Central memory CD8-positive, alpha-beta T cell (primary cell): Measurements from ENCODE around the gene PAQR5.
"Not testable (repeated sequence)": the region's sequence is repeated elsewhere in the genome, so short reads cannot be mapped to it uniquely, and the experiment has no call there.

Source experiments
- ATAC-seq: fragments of 150-1000 bp; cut with Tn5 transposase; replicated peaks from 2 replicates; pipeline ENCODE4 v1.10.0; 2022; ENCODE audit warnings: mild to moderate bottlenecking, moderate FRiP score, moderate number of reproducible peaks; ENCODE audit not compliant: poor library complexity, severe bottlenecking; ENCODE audit errors: extremely low read depth
- DNase-seq, 2 donors: peaks; one replicate each; pipeline ENCODE4 v3.0.0; 2021; ENCODE audit warnings: low spot score in 2 of 2
- H3K27ac Mint-ChIP-seq: one replicate; pipeline ENCODE4 v1.8.0; 2022; ENCODE audit warnings: low read depth, mild to moderate bottlenecking, moderate library complexity, mixed read lengths
- H3K27me3 Mint-ChIP-seq: one replicate; pipeline ENCODE4 v1.8.0; 2022; ENCODE audit warnings: mixed read lengths
- H3K36me3 Mint-ChIP-seq: one replicate; pipeline ENCODE4 v1.8.0; 2022; ENCODE audit warnings: mild to moderate bottlenecking, moderate library complexity, mixed read lengths; ENCODE audit not compliant: insufficient read depth
- H3K4me1 Mint-ChIP-seq: one replicate; pipeline ENCODE4 v1.8.0; 2022; ENCODE audit warnings: mixed read lengths
- H3K4me3 Mint-ChIP-seq: one replicate; pipeline ENCODE4 v1.8.0; 2022; ENCODE audit warnings: mild to moderate bottlenecking, moderate library complexity, mixed read lengths
- H3K9me3 Mint-ChIP-seq: one replicate; pipeline ENCODE4 v1.8.0; 2022; ENCODE audit warnings: mixed read lengths

The PAQR5 gene

DNA sequence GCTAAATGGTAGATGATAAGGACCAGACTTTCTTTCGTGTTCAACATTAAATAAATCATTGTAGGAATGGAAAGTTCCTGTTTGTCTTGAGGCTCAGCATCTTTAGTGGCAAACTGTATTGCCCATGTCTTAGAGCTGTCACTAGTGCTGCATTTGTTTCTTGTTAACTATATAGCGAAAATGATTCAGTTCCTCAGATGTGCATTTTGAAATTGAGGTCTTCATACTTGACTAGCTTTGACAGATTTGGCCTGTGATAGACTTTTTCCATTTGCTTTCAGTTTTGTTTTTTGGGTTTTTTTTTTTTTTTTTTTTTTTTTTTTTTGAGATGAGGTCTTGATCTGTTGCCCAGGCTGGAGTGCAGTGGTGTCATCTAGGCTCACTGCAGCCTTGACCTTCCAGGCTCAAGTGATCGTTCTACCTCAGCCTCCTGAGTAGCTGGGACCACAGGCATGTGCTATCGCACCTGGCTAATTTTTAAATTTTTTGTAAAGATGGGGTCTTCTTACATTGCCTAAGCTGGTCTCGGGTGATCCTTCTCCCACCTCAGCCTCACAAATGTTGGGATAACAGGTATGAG is 144.4 kb downstream of the PAQR5 start:
- H3K4me3 Mint-ChIP-seq, result no peak overlapping the region

DNA sequence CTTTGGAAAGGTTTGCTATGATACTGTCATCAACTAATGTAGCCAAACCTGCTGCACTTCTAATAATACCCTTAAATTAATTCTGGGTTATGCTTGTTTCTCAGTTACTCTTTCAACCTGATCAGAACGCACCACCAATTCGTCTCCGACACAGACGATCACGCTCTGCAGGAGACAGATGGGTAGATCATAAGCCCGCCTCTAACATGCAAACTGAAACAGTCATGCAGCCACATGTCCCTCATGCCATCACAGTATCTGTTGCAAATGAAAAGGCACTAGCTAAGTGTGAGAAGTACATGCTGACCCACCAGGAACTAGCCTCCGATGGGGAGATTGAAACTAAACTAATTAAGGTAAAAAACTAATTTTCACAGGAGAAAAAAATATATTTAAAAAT is 146.0 kb downstream of the PAQR5 start:
- Mint-ChIP-seq H3K4me1 (no peaks in the 10 kb centered on the region), H3K27me3 (no peaks in the 10 kb centered on the region), H3K4me3 (no peak overlapping the region), H3K9me3 (no peaks in the 10 kb centered on the region), H3K27ac (no peak overlapping the region), H3K36me3 (peaks cover 4% of the 10 kb centered on the region)
- no peak for DNase-seq
- ATAC-seq, result no peak

More for the DNA sequence above, 144.4 kb downstream of the PAQR5 start:
- peaks cover 4% of the 10 kb centered on the region for H3K36me3 Mint-ChIP-seq
- no peaks in the 10 kb centered on the region for H3K4me1 Mint-ChIP-seq
- ATAC-seq, result no peak
- peak overlapping the region; percentile 68 for H3K27ac Mint-ChIP-seq
- no peak for DNase-seq
- no peaks in the 10 kb centered on the region for H3K27me3 Mint-ChIP-seq
- no peaks in the 10 kb centered on the region for H3K9me3 Mint-ChIP-seq

DNA sequence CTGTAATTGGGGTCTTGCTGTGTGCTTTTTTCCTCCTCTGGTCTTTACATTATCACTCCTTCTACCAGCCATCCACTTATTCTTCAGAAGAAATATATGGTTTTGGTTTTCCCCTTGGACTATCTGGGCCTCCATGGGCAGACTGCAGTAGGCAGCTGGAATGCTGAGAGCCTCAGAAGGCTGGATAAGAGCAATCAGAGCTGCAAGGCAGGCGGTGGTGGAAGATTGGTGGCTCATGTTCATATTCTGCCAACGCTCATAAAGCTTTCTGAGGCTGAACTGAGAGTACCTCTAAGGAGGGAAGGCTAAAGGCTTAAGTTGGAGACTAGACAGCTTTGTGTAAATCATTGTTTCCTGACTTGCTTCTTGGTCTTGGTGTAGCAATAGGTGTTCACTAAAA is 148.2 kb downstream of the PAQR5 start:
- no peaks in the 10 kb centered on the region for H3K36me3 Mint-ChIP-seq
- ATAC-seq (no peak), DNase-seq (no peak)
- H3K4me1 Mint-ChIP-seq, result peaks cover 5% of the 10 kb centered on the region
- H3K27ac Mint-ChIP-seq, result no peak overlapping the region
- H3K9me3 Mint-ChIP-seq, result no peaks in the 10 kb centered on the region
- no peaks in the 10 kb centered on the region for H3K27me3 Mint-ChIP-seq
- H3K4me3 Mint-ChIP-seq, result no peak overlapping the region

DNA sequence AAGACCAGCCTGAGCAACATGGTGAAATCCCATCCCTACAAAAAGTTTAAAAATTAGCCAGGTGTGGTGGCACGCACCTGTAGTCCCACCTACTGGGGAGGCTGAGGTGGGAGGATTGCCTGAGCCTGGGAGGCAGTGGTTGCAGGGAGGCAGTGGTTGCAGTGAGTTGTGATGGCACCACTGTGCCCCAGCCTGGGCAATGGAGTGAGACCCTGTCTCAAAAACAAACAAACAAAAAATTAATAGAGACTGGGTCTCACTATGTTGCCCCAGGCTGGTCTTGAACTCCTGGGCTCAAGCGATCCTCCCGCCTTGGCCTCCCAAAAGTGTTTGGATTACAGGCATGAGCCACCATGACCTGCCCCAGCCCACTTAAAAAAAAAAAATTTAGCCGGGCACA is 151.5 kb downstream of the PAQR5 start:
- Mint-ChIP-seq H3K4me1 (peaks cover 33% of the 10 kb centered on the region), H3K36me3 (peaks cover 29% of the 10 kb centered on the region)
- not testable (repeated sequence) for H3K27me3 Mint-ChIP-seq, H3K4me3 Mint-ChIP-seq, DNase-seq, H3K27ac Mint-ChIP-seq, H3K9me3 Mint-ChIP-seq, ATAC-seq

DNA sequence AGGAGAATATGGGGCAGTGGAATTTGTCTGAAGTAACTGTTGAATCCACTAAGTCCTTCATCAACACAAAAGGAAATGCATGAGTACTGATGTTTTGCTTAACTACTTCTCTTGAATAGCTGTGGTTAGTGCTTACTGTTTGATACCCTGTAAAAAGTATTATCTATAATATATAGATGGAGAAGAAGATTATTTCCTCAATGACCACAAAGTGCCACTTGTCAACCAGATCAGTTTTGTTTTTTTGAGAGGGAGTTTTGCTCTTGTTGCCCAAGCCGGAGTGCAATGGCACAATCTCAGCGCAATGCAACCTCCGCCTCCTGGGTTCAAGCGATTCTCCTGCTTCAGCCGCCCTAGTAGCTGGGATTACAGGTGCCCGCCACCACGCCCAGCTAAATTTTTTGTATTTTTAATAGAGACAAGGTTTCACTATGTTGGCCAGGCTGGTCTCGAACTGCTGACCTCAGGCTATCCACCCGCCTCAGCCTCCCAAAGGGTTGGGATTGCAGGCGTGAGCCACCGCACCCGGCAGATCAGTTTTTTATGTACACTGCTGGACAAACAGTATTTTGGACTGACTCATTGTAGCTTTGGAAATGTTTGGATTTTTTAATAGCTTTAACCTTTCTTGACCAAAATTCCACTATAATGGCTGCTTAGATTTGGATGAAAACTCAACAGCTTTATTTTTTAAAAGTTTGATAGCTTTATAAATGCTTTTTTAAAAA is 152.4 kb downstream of the PAQR5 start:
- Mint-ChIP-seq H3K4me1 (peaks cover 39% of the 10 kb centered on the region), H3K27me3 (no peaks in the 10 kb centered on the region), H3K36me3 (peaks cover 38% of the 10 kb centered on the region), H3K9me3 (no peaks in the 10 kb centered on the region), H3K4me3 (peak overlapping the region; percentile 93), H3K27ac (peak overlapping the region; percentile 97)
- DNase-seq (no peak), ATAC-seq (no peak)

DNA sequence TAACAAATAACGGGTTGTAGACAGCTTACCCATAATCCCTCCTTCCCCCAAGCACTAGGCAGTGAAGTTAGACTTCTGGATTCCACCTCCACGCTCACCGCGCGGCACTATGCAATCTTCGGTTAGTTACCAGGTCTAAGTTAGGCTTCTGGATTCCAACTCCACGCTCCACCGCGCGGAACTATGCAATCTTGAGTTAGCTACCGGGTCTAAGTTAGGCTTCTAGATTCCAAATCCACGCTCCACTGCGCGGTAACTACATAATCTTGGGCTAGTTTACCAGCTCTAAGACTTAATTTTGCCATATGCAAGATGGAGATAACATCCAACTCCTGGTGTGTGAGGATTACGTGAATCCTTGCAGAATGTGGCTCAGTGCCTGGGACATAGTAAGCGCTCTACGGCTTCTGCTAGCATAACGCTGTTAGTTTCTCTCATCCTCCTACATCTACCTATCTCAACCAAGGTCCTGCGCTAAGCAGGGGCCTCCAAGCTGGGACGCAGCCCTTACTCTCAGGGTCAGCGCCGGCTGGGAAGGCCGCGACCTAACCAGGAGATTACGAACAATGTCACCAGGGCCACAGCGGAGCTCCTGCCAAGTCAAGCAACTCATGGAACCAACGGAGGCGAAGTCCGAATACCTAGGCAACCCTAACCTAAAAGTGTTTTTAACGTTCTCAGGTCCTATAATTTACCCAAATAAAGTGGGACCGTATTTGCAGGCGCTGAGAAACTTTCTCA is 153.4 kb downstream of the PAQR5 start:
- H3K36me3 Mint-ChIP-seq, result peaks cover 44% of the 10 kb centered on the region

DNA sequence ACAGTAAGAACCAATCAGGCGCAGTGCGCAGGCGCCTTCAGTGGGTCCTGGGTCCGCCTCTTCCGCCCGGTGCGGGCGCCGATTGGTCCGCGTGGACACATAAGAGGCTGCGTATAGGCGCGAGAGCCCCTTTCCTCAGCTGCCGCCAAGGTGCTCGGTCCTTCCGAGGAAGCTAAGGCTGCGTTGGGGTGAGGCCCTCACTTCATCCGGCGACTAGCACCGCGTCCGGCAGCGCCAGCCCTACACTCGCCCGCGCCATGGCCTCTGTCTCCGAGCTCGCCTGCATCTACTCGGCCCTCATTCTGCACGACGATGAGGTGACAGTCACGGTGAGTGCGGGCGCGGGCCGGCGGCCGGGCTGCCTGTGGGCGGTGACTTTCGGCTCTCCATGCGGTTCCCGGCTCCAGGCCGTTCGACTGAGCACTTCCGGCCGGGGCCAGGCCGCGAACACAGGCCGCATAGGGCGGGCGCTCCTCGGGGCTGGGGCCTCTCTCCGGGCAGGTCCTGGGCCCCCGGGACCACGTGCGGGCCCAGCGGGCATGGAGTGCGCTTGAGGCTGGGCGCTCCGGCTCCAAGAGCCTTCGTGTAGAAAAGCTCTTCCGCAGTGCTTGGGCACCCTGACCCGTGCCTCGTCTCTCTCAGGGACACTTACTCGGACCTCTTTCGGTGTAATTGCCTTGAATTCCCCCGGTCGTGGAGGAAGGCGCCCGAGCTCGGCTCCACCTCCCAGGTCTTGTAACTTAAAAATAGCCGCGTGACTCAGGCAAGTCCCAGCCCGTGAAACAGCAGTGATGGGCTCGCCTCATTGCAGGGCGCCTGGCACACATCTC is 154.2 kb downstream of the PAQR5 start, which contains the start of gene RPLP1:
Gene RPLP1 (plus strand): TSS at position 127 of the 830 bp plus-strand sequence. CDS start 131 bp downstream, at position 258.
- H3K4me3 Mint-ChIP-seq, result peak within 1 kb of the TSS; percentile 93
- peak within 1 kb of the TSS; percentile 97 for H3K27ac Mint-ChIP-seq
- ATAC-seq, result peak; percentile 80
- peak; percentile 93 to 95 for DNase-seq
- H3K36me3 Mint-ChIP-seq, result peaks cover 49% of the 10 kb centered on the region
- H3K9me3 Mint-ChIP-seq, result no peaks in the 10 kb centered on the region
- no peaks in the 10 kb centered on the region for H3K27me3 Mint-ChIP-seq
- peaks cover 43% of the 10 kb centered on the region for H3K4me1 Mint-ChIP-seq

More for the DNA sequence above, 153.4 kb downstream of the PAQR5 start:
- ATAC-seq (peak; percentile 7), DNase-seq (no peak)
- Mint-ChIP-seq H3K27ac (peak overlapping the region; percentile 97), H3K4me1 (peaks cover 43% of the 10 kb centered on the region), H3K9me3 (no peaks in the 10 kb centered on the region), H3K4me3 (peak overlapping the region; percentile 93), H3K27me3 (no peaks in the 10 kb centered on the region)

DNA sequence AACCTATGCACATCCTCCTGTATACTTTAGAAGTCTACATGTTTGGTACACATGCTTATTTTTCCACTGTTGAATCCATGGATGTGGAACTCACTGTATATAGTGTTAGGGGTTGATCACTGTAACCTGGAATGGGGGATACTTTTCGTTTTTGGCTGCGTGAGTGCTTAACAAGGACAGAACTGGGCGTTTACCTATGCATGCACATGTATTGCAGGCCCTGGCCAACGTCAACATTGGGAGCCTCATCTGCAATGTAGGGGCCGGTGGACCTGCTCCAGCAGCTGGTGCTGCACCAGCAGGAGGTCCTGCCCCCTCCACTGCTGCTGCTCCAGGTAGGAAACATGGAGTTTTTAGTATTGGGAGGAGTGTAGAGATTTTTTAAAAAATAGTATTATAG is 156.2 kb downstream of the PAQR5 start:
- H3K27me3 Mint-ChIP-seq, result no peaks in the 10 kb centered on the region
- H3K27ac Mint-ChIP-seq, result peak overlapping the region; percentile 97
- no peak for DNase-seq
- H3K4me3 Mint-ChIP-seq, result peak overlapping the region; percentile 93
- no peaks in the 10 kb centered on the region for H3K9me3 Mint-ChIP-seq
- peaks cover 43% of the 10 kb centered on the region for H3K4me1 Mint-ChIP-seq
- ATAC-seq, result no peak
- H3K36me3 Mint-ChIP-seq, result peaks cover 52% of the 10 kb centered on the region

DNA sequence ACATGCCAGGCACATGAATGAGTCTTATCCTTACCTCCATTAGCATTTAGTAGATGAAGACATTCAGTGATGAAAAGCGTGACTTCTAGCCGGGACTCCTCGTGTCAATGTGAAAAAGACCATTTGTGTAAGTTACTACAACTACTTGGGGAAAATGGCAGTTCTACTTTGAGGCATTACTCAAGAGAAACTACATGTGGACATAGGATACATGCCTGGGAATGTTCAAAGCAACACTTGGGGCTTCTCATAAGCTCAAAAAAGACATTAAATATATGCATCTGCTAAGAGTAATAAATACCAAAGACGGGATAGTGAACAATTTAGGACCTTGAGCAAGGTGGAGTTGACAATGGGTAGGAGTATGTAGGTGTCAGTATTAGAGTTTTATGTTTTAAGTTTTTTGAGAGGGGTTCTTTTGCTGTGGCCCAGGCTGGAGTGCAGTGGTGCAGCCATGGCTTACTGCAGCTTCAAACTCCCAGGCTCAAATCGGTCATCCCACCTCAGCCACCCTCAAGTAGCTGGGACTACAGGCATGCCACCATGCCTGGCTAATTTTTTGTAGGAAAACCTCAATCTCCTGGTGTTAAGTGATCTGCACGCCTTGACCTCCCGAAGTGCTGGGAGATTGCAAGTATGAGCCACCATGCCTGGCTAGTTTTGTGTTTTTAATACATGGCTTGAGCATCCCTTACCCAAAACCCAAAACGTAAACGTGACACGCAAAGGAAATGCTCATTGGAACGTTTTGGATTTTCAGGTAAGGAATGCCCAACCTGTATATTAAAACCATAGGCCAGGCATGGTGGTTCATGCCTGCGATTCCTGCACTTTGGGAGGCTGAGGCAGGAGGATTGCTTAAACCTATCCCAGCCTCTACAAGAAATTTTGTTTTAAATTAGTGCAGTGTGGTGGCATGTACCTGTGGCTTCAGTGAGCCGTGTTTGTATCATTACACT is 157.8 kb downstream of the PAQR5 start:
- Mint-ChIP-seq H3K27me3 (no peaks in the 10 kb centered on the region), H3K27ac (peak overlapping the region; percentile 45), H3K36me3 (peaks cover 54% of the 10 kb centered on the region), H3K4me3 (peak overlapping the region; percentile 16), H3K4me1 (peaks cover 43% of the 10 kb centered on the region), H3K9me3 (no peaks in the 10 kb centered on the region)
- DNase-seq (no peak), ATAC-seq (no peak)
